HG03108 (cell line): ENCODE measurements around the gene TNFAIP8L3.
"Not testable (repeated sequence)": the region's sequence is repeated elsewhere in the genome, so short reads cannot be mapped to it uniquely, and the experiment has no call there.

Source experiments
- ATAC-seq: cut with Tn5 transposase; IDR thresholded peaks from one replicate; pipeline ENCODE4 v1.9.1; 2021; ENCODE audit warnings: moderate library complexity; ENCODE audit not compliant: unreplicated experiment

The TNFAIP8L3 gene

GRCh38 chr15:51062736-51063135 is 32.0 kb downstream of the TNFAIP8L3 start:
- ATAC-seq: no peak

DNA sequence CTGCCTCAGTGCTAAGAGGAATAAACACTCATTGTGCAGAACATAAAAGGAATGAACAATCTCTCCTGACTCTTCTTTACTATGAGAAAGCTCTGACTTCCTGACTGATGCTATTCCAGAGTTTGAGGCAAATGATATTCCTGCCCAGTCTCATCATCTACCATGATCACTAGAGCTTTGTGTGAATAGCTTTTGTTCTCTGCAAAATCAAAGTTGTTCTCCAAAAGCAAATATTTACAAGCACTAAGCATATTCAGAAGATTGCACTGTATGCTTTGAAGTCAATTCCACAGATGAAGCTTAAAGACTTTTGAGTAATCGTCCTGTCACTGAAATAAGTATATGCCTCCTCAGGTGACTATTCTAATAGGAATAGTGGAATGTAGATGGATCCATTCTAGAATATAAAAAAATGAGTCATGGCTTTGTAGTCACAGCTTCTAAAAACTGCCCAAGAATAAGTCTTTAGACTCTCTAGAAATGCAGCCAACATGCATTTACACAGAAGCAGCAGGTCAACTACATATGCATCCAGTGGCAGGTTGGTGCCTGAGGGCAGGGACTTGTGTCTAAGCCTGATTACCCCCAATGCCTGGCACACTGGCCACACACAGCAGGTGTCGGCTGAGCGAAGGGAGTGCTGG is 34.6 kb downstream of the TNFAIP8L3 start:
- no peak for ATAC-seq

- no peak for ATAC-seq
These were observed 40.2 kb downstream of the TNFAIP8L3 start for GRCh38 chr15:51054535-51054934.

GRCh38 chr15:51053571-51053970 is 41.1 kb downstream of the TNFAIP8L3 start:
- ATAC-seq: no peak

GRCh38 chr15:51051776-51052175 is 42.9 kb downstream of the TNFAIP8L3 start:
- ATAC-seq: no peak

- ATAC-seq: no peak
These were observed 45.6 kb downstream of the TNFAIP8L3 start for GRCh38 chr15:51049081-51049480.

- ATAC-seq: no peak
These were observed 46.4 kb downstream of the TNFAIP8L3 start for GRCh38 chr15:51048308-51048707.

DNA sequence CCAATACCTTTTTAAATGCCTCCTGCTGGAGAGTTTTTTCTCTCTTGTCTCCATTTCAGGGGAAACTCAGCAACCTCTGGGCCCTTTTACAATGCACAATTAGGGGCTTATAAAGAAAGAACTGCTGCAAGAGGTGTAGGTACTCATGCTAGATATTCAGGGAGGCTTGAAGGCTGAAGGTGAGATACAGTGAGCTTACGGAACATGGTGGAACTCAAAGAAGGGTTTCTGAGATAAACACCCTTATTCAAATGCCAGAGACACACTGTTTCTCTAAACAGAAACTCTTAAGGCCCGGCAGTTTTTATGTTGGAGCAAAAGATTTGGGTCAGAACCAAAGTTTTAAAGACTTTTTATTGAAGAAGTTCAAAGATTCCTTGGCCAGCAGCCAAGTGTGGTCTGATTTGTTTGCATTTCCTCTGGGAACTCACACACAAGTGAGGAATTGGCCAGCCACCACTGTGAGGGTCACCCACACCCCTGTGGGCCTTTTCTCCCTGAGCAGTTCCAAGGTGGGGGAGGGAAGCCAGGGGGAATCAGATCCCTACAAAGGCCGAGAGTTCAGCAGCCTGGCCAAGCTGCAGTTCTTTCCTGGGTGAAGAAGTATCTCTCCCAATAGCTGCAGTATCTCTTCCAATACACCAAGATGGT is 47.8 kb downstream of the TNFAIP8L3 start:
- no peak for ATAC-seq

DNA sequence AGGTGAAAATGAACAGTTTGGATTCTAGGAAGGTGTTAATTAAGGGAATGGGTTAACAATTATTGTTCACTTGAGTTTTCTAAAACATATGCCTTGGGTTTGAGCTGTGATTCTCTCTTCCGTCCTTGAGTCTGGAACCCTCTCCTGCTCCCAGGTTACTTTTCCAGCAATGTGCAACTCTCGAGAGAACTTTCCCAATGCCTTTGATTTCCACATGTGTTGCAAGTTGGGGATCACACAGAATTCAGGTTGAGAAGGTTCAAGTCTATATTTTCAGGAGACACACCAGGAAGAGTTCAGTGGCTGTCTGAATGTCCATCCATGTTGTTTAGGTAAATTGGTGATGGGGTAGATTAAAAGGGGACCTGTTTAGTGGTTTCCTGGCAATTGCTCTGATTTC is 48.7 kb downstream of the TNFAIP8L3 start:
- ATAC-seq: no peak

GRCh38 chr15:51044037-51044727 is 50.5 kb downstream of the TNFAIP8L3 start:
- no peak for ATAC-seq

DNA sequence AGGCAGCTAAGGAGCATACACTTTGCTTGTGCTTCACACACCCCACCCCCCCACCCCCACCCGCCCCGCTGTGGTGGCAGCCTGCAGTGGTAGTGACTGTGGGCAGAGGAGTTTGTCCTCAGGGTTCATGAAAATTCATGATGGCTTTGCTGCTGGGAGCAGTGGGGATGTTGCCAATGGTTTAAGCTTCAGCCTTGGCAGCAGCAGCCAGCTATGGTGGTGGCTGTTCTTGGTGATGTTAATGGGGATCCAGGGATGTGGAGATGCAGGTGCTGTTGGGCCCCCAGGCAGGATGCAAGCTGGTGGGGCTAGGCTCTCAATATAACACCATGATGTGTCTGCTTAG is 55.8 kb downstream of the TNFAIP8L3 start:
- ATAC-seq: no peak

DNA sequence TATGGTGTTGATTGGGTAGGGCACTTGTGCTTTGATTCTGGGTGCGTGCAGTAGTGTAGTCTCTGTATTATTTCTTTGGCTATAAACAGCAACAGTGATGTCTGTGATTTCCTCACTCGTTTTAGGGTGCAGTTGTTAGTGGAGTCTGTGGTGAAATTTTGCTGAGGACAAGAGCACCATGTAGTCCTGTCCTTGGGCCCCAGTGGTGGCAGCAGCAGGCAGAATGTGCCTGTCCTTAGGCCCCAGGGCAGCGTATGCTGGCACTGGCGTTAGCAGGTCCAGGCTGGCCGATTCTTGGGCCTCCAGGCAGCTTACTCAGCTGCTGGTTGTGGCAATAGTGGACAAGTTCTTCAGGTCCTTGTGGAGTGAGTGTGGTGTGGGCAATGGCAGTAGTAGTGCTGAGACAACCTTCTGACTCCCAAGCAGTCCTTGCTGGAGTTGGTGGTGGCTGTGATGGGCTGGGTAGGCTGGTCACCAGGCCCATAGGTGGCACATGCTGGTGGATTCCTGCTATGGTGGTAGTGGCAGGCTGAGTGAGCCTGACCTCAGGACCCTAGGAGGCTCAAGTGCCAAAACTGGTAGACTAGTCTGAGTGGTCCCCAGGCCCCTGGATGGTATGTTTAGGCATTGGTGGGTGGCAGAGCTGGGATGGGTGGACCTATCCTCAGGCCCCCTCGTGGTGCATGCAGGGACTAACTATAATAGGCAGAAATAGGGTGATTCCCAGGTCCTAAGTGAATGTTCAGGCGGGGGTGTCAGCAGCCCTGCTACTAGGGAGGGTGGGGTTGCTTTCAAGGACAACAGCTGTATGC is 56.3 kb downstream of the TNFAIP8L3 start:
- ATAC-seq: no peak

GRCh38 chr15:51037474-51037873 is 57.2 kb downstream of the TNFAIP8L3 start:
- not testable (repeated sequence) for ATAC-seq

- ATAC-seq: no peak
These were observed 63.9 kb downstream of the TNFAIP8L3 start for GRCh38 chr15:51030649-51031316.

GRCh38 chr15:51025454-51025846 is 69.3 kb downstream of the TNFAIP8L3 start:
- no peak for ATAC-seq

- ATAC-seq: no peak
These were observed 69.8 kb downstream of the TNFAIP8L3 start for GRCh38 chr15:51024735-51025453.

DNA sequence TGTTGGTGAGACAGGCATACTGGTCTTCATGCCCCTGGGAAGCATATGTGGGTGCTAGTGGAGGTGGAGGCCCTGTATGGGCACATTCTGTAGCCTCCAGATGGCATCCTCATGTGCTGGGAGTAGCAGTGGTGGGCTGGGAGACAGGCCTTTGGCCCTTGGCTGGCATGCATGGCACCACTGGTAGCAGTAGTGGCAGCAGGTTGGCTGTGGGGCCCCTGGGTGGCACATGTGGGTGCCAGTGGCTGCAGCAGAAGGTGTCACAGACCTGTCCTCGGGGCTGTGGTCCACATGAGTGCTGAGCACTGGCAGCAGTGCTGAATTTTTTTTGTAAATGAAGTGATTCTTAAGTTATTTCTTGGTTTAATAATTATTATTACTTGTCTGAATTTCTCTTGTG is 71.2 kb downstream of the TNFAIP8L3 start:
- no peak for ATAC-seq

GRCh38 chr15:51022206-51022605 is 72.5 kb downstream of the TNFAIP8L3 start:
- ATAC-seq: no peak

DNA sequence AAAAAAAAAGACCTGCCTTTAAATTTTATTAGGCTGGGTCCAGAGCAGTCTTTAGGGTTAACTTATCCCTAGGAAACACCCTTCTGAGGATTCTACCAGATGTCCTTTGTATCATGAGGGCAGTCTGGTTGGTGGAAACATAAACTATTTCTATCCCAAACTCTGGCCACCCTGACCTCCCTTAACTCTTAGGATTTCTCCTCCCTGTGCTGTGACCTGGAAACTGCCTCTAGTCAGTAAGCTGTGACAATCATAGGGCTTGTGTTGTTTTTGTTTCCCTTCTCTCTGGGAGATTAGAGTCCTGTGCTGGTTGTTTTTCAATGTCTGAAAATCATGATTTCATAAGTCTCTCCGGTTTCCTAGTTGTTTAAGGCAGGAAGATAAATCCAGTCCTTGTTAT is 78.1 kb downstream of the TNFAIP8L3 start:
- no peak for ATAC-seq

GRCh38 chr15:51011212-51011611 is 83.5 kb downstream of the TNFAIP8L3 start:
- ATAC-seq: no peak
